Suprapubic skin (tissue), 4 donors: Measurements from ENCODE around the gene HOXA5. TPM values are rescaled to one million over a fixed set of nuclear protein-coding genes. Genes with fewer than 3 reads are reported as not detected.

ENCODE experiments used
- DNase-seq, 2 donors: peaks; one replicate each; pipeline ENCODE4 v3.0.0-alpha.2; 2019; ENCODE audit warnings: low spot score in 2 of 2
- H3K27ac ChIP-seq: fragments of 200-600 bp; sonication (generic); one replicate; pipeline ENCODE4 v1.5.1; 2019
- H3K27me3 ChIP-seq: fragments of 200-600 bp; sonication (generic); one replicate; pipeline ENCODE4 v1.5.1; 2019
- H3K36me3 ChIP-seq: fragments of 200-600 bp; sonication (generic); one replicate; pipeline ENCODE4 v1.5.1; 2019
- H3K4me1 ChIP-seq: fragments of 200-600 bp; sonication (generic); one replicate; pipeline ENCODE4 v1.5.1; 2019
- H3K4me3 ChIP-seq: fragments of 200-600 bp; sonication (generic); one replicate; pipeline ENCODE4 v1.5.1; 2019; ENCODE audit warnings: mild to moderate bottlenecking
- H3K9me3 ChIP-seq: fragments of 200-600 bp; sonication (generic); one replicate; pipeline ENCODE4 v1.5.1; 2019
- EP300 ChIP-seq: sonication (generic); formaldehyde crosslinking; IDR thresholded peaks from one replicate; pipeline ENCODE4 v1.6.1; 2017; ENCODE audit warnings: antibody characterized with exemption
- POLR2A ChIP-seq, 2 donors: fragments of 450-650 bp; IDR thresholded peaks; one replicate each; pipeline ENCODE4 v1.6.1; 2017; ENCODE audit warnings: antibody characterized with exemption in 2 of 2, mild to moderate bottlenecking in 2 of 2, moderate library complexity in 2 of 2
- POLR2AphosphoS5 ChIP-seq, 3 donors: sonication (generic); formaldehyde crosslinking; IDR thresholded peaks; one replicate each; pipeline ENCODE4 v1.6.1; 2017; ENCODE audit warnings: antibody characterized with exemption in 3 of 3
- WGBS: methylation state at CpG from one replicate; pipeline ENCODE4 v1.1.5; 2018; 5-methylcytosine and 5-hydroxymethylcytosine counted together
- total RNA-seq, 4 donors: library from RNA; depleted of rRNA; stranded (reverse); fragments of >200 nt; gene quantifications; one replicate each; pipeline ENCODE4 v1.1.0, GENCODE V29; 2016
- TF ChIP-seq, protein P1 (sequence below), 2 donors: fragments of 200-600 bp in 1 of 2; fragments of 450-650 bp in 1 of 2; sonication (generic) in 1 of 2; IDR thresholded peaks; one replicate each; pipeline ENCODE4 v1.5.1; 2016 to 2019; ENCODE audit warnings: antibody characterized with exemption in 2 of 2, mild to moderate bottlenecking in 1 of 2, moderate library complexity in 1 of 2

Gene HOXA5
- total RNA-seq, 4 donors from 2014 or later = 4.7 to 16.3 (median 14.6) TPM

- Histone ChIP-seq H3K9me3 (no peaks in the 10 kb centered on the region), H3K27me3 (no peaks in the 10 kb centered on the region), H3K36me3 (no peaks in the 10 kb centered on the region), H3K27ac (no peak overlapping the region), H3K4me3 (no peak overlapping the region), H3K4me1 (no peaks in the 10 kb centered on the region)
- no peak for TF ChIP-seq POLR2AphosphoS5 (IDR thresholded peaks at IDR 0.05)
- TF ChIP-seq POLR2A (IDR thresholded peaks at IDR 0.05) = no peak
- TF ChIP-seq, protein P1, sequence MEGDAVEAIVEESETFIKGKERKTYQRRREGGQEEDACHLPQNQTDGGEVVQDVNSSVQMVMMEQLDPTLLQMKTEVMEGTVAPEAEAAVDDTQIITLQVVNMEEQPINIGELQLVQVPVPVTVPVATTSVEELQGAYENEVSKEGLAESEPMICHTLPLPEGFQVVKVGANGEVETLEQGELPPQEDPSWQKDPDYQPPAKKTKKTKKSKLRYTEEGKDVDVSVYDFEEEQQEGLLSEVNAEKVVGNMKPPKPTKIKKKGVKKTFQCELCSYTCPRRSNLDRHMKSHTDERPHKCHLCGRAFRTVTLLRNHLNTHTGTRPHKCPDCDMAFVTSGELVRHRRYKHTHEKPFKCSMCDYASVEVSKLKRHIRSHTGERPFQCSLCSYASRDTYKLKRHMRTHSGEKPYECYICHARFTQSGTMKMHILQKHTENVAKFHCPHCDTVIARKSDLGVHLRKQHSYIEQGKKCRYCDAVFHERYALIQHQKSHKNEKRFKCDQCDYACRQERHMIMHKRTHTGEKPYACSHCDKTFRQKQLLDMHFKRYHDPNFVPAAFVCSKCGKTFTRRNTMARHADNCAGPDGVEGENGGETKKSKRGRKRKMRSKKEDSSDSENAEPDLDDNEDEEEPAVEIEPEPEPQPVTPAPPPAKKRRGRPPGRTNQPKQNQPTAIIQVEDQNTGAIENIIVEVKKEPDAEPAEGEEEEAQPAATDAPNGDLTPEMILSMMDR (IDR thresholded peaks at IDR 0.05) = no peak
- no peak for TF ChIP-seq EP300
- no peak for DNase-seq
- 85% methylated on average over 42 of the region's 42 CpGs for WGBS
Measured at GRCh38 chr7:27122077-27122910, 21.2 kb downstream of the HOXA5 start.

GRCh38 chr7:27121684-27122076 is 21.8 kb downstream of the HOXA5 start:
- Histone ChIP-seq H3K36me3 (no peaks in the 10 kb centered on the region), H3K9me3 (no peaks in the 10 kb centered on the region), H3K4me1 (no peaks in the 10 kb centered on the region), H3K27me3 (no peaks in the 10 kb centered on the region), H3K4me3 (no peak overlapping the region), H3K27ac (no peak overlapping the region)
- no peak for TF ChIP-seq POLR2A (IDR thresholded peaks at IDR 0.05)
- no peak for TF ChIP-seq EP300
- TF ChIP-seq, protein P1 (IDR thresholded peaks at IDR 0.05) = no peak
- TF ChIP-seq POLR2AphosphoS5 (IDR thresholded peaks at IDR 0.05) = no peak
- 85% methylated on average over 7 of the region's 7 CpGs for WGBS
- DNase-seq = no peak

DNA sequence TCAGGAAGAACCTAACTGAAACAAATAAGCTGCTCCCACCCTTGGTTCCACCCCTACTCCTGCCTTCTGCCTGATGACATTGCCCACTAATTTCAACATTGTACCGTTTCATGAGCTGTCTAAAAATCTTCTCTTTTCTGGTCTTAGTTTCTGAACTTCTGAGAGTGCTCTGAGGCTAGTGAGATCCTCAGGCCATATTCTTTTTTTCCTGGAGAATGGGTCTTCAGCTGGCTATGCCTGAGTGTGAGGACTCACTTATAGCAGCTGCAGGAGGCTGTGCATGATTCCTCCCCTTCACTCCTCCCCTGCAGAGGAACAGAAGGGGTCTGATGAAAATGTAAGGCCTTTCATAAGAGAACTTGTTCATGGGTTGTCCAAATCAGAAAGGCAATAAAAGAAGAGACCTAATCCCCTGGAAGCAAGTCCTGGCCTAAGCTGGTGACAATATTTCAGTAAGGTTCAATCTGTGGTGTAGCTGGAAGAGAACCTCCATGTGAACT is 24.0 kb downstream of the HOXA5 start:
- TF ChIP-seq EP300 (no peak), POLR2A (IDR thresholded peaks at IDR 0.05) (no peak), POLR2AphosphoS5 (IDR thresholded peaks at IDR 0.05) (no peak)
- TF ChIP-seq, protein P1 (IDR thresholded peaks at IDR 0.05) = no peak
- H3K4me3 ChIP-seq = no peak overlapping the region
- 87% methylated on average over 1 of the region's 1 CpG for WGBS
- no peaks in the 10 kb centered on the region for H3K9me3 ChIP-seq
- peaks cover 7% of the 10 kb centered on the region for H3K4me1 ChIP-seq
- DNase-seq = no peak
- no peak overlapping the region for H3K27ac ChIP-seq
- H3K36me3 ChIP-seq = no peaks in the 10 kb centered on the region
- no peaks in the 10 kb centered on the region for H3K27me3 ChIP-seq

DNA sequence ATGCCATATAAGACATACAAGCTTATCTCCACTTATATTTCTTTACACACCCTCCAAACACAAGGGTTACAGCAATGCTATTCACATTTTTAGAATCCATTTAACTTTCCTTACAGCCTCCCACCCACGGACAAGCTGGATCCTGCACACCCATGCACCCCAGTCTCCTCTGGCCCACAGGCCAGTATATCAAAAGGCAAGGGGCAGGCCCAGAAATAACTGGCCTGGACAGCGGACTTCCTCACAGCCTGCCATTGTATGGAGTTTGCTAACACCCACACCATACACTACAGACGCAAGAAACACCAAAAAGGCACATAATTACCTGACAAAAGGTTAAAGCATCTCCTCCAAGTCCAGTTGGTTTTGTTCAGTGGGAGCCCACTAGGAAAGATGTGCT is 24.9 kb downstream of the HOXA5 start:
- TF ChIP-seq POLR2AphosphoS5 (IDR thresholded peaks at IDR 0.05) (no peak), EP300 (no peak), POLR2A (IDR thresholded peaks at IDR 0.05) (no peak)
- TF ChIP-seq, protein P1 (IDR thresholded peaks at IDR 0.05) = no peak
- H3K27ac ChIP-seq = no peak overlapping the region
- no peak overlapping the region for H3K4me3 ChIP-seq
- no peaks in the 10 kb centered on the region for H3K27me3 ChIP-seq
- peaks cover 16% of the 10 kb centered on the region for H3K4me1 ChIP-seq
- DNase-seq = no peak
- WGBS = 80% methylated on average over 3 of the region's 3 CpGs
- H3K9me3 ChIP-seq = no peaks in the 10 kb centered on the region
- H3K36me3 ChIP-seq = no peaks in the 10 kb centered on the region

GRCh38 chr7:27117887-27118491 is 25.5 kb downstream of the HOXA5 start:
- Histone ChIP-seq H3K27me3 (no peaks in the 10 kb centered on the region), H3K36me3 (no peaks in the 10 kb centered on the region), H3K9me3 (no peaks in the 10 kb centered on the region), H3K27ac (no peak overlapping the region), H3K4me1 (peaks cover 22% of the 10 kb centered on the region), H3K4me3 (peak overlapping the region; percentile 3)
- TF ChIP-seq POLR2AphosphoS5 (IDR thresholded peaks at IDR 0.05) (no peak), EP300 (no peak), POLR2A (IDR thresholded peaks at IDR 0.05) (no peak)
- TF ChIP-seq, protein P1 (IDR thresholded peaks at IDR 0.05) = no peak
- 90% methylated on average over 19 of the region's 19 CpGs for WGBS
- no peak for DNase-seq
